GM21619 (cell line): Measurements from ENCODE around the gene HARBI1.
"Not testable (repeated sequence)": the region's sequence is repeated elsewhere in the genome, so short reads cannot be mapped to it uniquely, and the experiment has no call there.

Experiments
- ATAC-seq: cut with Tn5 transposase; IDR thresholded peaks from one replicate; pipeline ENCODE4 v1.9.1; 2021; ENCODE audit not compliant: unreplicated experiment

The HARBI1 gene

DNA sequence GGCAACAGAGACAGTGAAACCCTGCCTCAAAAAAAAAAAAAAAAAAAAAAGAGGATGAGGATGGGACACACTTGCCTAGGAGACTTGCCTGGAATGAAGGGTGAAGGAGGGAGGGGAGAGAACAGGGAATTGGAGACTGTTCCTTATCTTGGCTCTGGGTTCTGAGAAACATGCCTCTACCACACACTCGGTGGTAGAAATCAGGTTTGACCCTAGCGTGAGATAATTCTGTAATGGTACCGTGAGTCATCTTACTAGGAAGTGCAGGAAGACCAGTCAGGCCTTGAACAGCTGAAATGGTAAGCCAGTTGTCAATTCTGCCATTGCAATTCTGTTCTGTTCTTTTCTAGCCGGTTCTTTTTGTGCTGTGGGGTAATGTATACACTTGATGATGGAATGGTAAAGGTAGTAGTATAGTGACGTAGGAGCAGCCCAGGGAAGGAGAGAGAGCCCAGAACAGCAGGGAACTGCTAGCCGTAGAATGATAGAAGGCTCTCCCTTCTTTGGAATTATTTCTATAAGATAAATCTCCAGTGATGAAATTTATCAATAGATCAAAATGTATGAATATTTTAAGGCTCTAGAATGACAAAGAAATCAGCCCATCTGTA is 19.3 kb downstream of the HARBI1 start:
- no peak for ATAC-seq

DNA sequence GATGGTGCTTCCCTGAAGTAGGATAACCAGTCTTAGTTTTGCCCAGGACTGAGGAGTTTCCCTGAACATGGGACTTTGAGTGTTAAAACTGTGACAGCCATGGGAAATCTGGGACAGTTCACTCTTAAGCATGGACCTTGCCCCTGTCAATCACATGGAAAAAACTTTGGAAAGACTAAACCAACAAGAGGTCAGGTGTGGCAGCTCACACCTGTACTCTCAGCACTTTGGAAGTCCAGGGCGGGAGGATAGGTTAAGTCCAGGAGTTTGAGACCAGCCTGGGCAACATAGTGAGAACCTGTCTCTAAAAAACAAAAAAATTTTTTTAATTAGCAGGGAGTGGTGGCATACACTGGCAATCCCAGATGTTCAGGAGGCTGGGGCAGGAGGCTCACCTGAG is 19.9 kb downstream of the HARBI1 start:
- ATAC-seq: no peak

DNA sequence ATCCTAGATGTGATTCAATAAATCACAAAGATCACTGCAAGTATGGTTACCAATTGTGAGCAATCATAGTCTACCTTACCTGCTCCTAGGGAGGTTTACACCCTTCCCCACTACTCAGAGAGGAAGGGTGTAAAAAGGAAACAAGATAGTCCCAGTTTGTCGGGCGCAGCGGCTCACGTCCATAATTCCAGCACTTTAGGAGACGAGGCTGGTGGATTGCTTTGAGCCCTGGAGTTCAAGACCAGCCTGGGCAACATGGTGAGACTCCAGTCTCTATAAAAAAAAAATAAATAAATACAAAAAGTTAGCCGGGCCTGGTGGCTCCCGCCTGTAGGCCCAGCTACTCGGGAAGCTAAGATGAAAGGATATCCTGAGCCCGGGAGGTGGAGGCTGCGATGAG is 22.2 kb downstream of the HARBI1 start:
- ATAC-seq: no peak

DNA sequence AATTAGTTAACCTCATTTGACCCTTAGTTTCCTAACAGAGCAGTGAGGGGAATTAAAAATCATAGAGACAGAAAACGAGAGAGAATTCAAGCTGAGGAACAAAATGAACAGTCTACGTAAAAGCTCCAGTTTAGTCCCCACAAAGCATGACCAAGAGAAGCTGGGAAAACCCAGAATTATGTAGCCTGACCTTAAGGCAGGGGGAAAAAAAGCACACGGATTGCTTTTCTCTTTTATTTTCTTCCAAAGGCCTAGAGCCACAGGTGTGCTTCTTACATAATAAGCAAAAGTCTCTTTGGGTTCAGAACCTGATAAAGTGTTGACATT is 22.7 kb downstream of the HARBI1 start:
- no peak for ATAC-seq

DNA sequence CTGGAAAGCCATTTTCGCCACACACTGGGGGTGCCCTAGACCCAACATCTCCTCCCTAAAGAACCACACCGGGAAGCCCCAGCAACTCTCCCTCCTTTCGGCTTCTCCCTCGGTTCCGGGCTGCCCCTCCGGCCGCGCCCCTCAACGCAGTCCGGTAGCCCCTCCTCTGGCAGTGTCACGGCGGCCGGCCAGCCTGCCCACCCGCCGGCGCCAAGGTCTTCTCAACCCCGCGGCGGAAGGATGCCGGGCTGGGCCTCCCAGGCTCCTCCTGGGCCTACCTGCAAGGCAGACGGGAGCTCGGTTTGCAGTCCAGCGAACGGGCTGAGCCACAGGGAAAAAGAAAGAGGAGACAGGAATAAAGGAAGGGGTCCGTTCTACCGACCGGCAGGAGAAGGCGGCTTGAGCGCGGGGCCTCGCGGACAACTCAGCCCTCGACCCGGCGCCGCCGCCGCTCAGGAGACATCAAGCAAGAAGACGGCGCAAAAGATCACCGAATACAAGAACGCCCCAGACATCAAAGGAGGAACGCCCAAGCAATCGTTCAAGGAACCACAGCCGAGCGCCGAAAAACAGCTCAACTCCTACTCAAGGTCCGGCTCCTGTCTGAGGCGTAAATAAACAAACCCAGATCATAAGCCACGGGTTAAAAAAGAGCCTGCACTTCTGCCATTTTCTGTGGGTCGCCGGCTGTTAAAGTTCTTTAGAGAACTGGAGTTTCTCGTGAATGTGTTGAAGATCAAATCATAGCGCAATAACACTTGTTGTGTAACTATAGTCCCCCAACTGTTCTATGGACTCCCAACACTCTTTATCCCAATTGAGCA is 23.3 kb downstream of the HARBI1 start, which contains the start of gene AMBRA1:
TSS of gene AMBRA1 (minus strand) at position 474 of the 824 bp plus-strand sequence. CDS start 45,643 bp downstream, outside the sequence.
- ATAC-seq: peak; percentile 72

DNA sequence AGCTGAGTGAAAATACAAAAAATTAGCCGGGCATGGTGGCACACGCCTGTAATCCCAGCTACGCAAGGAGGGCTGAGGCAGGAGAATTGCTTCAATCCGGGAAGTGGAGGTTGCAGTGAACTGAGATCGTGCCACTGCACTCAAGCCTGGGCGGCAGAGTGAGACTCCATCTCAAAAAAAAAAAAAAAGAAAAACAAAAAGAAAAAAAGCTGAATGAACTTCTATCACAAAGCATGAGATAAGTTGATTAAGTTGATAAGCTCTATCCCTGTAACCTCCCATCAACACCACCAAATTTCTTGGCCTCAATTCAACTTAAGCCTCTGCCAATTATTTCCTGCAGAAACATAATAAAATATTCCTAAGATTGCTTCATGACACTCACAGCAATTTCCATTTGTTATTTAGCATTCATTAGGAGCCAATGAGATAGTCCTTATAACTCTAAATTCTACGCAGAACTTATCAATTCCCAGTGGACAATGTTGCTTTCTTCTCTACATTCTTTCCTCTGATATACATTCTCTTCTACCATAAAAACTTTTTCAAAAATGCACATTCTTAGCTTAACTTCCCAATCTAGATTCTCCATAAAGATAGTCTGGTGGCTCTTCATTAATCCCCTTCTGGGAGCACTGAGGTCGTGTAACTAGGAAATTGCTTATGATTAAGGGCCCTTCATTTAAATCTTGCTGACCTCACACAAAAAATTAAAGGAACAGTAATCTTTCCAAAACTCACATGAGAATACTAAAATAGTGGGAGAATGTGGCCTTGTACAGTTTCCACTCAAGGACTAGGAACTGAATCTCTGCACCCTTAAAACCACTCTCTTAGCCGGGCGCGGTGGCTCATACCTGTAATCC is 26.1 kb downstream of the HARBI1 start:
- no peak for ATAC-seq

DNA sequence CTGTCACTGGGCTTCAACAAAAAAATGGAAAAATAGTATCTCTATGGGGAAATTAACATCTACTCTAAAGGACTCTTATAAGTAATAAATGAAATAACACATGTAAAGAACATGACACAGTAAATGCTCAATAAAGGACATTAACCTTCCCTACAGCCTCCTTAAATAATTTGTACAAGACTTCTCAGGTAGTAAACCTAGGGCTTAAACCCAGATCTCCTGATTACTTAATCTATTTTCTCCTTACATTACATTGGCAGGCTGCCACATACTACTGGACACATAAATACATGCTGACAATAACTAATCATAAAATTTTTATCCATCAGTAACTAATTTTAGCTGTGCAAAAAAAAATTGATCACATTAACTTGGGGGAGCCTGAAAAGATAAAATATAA is 28.1 kb downstream of the HARBI1 start:
- ATAC-seq: no peak

DNA sequence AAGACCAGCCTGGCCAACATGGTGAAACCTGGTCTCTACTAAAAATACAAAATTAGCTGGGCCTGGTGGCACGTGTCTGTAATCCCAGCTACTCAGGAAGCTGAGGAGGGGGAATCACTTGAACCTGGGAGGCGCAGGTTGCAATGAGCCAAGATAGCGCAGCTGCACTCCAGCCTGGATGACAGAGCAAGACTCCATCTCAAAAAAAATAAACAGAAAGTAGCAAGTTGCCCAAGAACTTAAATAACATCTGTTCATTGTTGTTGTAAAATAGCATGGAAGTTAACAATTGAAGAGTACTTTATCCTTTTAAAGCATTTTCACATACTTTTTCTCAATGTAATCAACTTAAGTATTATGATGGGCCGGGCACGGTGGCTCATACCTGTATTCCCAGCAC is 28.9 kb downstream of the HARBI1 start:
- no peak for ATAC-seq

DNA sequence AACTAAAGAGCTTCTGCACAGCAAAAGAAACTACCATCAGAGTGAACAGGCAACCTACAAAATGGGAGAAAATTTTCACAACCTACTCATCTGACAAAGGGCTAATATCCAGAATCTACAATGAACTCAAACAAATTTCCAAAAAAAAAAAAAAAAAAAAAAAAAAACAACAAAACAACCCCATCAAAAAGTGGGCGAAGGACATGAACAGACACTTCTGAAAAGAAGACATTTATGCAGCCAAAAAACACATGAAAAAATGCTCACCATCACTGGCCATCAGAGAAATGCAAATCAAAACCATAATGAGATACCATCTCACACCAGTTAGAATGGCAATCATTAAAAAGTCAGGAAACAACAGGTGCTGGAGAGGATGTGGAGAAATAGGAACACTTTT is 33.5 kb downstream of the HARBI1 start:
- not testable (repeated sequence) for ATAC-seq

DNA sequence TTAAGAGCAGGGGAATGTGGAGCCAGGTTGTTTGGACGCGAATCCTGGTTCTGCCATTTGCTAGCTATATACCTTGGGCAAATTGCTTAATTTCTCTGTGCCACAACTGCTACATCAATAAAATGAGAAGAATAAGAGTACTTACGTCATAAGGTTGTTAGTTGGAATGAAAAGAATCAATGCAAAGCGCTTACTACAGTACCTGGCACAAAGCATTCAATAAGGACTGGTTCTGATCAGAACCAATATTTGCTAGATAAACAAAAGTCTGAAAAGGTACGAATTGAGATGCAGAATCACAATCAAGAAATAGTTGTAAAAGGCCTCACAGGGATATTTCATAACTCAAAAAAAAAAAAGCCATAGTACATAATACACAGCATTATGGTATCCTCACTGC is 34.4 kb downstream of the HARBI1 start:
- no peak for ATAC-seq

DNA sequence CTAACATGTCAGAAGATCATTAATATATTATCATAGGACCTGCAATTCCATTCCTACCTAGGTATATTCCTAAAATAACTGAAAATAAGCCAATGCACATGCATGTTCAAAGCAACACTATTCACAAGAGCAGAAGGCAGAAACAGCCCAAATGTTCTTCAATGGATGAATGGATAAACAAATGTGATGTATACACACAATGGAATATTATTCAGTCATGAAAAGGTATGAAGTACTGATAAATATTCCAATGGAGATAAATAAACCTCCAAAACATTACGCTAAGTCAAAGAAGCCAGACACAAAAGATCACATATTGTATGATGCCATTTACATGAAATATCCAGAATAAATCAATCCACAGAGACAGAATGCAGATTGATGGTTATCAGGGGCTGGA is 40.0 kb downstream of the HARBI1 start:
- no peak for ATAC-seq

DNA sequence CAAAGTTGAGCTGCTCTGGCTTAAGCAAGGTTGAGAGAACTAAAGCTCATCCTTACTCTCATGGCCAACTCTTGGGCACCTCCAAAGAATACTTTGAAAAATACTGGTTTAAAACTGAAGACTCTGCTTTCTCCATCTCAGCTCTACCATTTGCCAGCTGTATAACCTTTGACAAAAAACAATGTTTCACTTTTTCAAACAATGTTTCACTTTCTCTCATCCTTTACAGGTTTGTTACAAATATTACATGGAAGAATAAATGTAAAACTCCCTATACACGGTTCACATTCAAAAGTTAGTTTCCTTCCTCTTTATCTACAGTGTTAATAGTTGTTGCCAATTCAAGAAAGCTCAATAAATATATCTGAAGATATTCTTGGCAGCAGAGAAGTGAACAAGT is 42.4 kb downstream of the HARBI1 start:
- no peak for ATAC-seq

DNA sequence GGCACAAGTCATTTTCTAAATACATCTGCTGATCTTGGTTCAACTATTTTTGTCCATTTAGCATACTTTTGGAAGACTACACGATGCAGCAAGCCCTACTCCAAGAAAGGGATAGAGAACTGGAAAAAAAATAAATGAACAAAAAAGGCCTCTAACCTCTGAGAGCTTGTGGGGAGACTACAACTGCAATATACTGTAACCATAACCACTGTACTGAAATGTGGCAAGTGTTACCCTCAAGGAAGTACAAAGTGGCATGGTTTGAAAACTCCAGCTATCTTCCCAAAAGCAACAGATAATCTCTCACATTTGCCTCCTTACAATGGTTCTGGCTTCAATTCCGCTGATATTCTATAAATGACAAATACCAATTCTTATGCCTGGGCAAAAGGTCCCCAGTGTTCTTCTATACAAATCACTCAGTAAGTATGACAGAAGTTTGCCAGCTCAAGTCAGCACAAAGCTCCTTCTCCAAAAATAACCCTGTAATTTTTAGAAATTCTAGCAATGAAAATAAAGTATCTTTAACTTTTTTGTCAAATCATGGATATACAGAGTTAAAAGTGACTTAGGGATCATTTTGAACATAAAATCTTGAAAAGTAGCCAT is 46.1 kb downstream of the HARBI1 start:
- no peak for ATAC-seq

DNA sequence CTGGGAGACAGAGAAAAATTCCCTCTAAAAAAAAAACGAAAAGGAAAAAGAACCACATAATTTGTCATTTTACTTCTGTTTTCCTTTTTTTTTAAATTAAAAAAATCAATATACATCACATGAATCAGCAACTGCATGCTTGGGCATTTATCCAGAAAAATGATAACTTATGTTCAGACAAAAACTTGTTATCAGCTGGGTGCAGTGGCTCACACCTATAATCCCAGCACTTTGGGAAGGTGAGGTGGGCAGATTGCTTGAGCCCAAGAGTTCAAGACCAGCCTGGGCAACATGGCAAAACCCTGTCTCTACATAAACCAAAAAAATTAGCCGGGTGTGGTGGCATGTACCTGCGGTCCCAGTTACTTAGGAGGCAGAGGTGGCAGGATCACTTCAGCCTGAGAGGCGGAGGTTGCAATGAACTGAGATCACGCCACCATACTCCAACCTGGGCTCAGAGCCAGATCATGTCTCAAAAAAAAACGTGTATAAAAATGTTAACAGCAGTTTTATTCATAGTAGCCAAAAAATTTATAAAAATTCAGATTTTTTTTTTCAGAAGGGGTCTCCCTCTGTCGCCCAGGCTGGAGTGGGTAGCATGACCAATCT is 51.7 kb downstream of the HARBI1 start:
- no peak for ATAC-seq

DNA sequence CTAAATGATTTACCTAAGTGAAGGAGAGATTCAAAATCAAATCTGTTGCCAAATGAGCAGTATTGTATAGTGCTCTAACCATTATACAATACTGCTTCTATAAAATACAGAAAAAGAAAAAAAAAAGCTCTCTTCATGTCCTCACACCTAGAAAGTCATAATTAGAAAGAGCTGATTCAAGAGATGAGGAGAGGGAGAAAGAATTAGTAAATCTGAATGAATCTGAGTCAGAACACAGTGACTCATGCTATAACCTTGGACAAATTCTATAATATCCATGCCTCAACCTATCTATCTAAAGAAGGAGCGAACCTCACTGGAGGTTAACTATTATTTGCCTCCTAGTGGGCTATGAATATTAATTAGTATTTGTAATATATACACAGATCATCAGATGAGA is 52.6 kb downstream of the HARBI1 start:
- no peak for ATAC-seq

DNA sequence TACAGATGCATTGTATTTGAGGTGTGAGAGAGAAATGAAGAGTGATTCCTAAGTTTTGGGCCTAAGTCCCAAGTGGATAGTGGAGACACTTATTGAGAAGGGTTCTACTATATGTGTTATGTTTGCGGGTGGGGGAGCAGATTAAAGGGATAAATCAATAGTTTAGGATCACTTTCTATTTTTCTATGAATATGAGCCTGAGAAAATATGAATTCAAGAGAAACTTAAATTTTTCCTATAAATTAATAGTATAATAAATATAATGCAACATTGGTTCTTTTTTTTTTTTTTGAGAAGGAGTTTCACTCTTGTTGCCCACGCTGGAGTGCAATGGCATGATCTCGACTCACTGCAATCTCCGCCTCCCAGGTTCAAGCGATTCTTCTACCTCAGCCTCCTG is 54.5 kb downstream of the HARBI1 start:
- ATAC-seq: no peak

DNA sequence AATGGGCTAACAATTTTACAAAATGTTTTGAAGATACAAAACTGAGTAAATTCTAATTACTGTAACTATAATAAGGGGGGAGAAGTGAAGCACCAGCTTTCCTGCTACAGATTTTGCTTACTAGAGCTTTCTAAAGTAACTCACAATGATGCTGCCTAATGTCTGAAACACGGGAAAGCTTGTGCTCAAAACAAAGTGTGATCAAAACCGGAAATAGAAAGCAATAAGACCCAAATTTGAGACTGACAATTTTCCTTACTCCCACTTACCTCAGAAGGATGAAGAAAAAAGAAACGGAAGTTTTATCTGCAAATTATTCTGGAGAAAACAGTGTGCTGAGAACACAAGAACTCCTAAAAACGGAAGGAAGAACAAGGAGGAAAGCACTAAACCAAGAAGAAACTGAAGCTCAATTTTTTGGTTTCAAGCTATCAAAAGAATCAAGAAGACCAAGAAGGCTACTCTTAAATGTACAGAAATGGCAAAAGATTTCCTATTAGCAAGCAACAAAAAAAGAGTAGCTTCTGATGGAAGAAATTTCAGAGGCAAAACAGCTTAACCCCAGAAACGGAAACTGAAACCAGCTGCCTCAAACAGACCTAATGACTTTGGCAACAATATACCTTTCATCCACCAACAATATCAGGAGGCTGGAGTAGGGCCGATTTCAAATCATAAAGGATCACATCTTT is 56.6 kb downstream of the HARBI1 start:
- ATAC-seq: peak; percentile 56

DNA sequence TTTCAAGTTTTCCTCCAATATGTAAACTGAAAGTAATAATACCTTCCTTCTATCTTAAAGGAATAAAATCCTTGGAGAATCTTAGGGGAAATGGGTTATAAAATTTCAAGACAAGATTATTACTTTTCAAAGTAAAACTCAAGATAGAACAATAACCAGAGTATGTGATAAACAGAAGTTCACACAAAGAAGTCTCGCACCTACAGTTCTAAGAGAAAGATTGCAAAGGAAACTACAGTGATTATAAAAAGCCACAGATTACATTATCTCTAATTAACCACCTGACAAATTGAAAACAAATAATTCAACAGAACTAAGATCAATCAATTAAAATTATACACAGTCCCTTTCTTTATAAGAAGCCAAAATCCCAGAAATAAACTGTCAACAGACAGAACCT is 57.2 kb downstream of the HARBI1 start:
- no peak for ATAC-seq

DNA sequence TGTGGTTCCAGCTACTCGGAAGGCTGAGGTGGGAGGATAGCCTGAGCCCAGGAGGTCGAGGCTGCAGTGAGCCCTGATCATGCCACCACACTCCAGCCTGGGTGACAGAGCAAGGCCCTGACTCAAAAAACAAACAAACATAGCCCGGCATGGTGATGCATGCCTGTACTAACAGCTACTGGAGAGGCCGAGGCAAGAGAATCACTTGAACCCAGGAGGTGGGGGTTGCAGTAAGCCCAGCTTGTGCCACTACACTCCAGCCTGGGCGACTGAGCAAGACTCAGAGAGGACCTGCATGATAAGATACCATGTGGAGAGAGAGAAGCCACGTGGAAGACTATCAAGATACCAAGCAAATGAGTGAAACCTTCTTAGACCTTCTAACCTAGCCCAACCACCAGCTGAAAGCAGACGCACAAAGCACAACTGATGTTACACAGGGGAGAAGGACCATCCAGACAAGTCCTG is 59.3 kb downstream of the HARBI1 start:
- no peak for ATAC-seq
